Activated naive CD4-positive, alpha-beta T cell treated with Interleukin-2 at 50 U/mL for 16 hours (primary cell): ENCODE data around the gene LRRC26.

Source experiments
- DNase-seq: peaks from one replicate; pipeline ENCODE4 v3.0.0-alpha.2; 2020

Gene LRRC26

DNA sequence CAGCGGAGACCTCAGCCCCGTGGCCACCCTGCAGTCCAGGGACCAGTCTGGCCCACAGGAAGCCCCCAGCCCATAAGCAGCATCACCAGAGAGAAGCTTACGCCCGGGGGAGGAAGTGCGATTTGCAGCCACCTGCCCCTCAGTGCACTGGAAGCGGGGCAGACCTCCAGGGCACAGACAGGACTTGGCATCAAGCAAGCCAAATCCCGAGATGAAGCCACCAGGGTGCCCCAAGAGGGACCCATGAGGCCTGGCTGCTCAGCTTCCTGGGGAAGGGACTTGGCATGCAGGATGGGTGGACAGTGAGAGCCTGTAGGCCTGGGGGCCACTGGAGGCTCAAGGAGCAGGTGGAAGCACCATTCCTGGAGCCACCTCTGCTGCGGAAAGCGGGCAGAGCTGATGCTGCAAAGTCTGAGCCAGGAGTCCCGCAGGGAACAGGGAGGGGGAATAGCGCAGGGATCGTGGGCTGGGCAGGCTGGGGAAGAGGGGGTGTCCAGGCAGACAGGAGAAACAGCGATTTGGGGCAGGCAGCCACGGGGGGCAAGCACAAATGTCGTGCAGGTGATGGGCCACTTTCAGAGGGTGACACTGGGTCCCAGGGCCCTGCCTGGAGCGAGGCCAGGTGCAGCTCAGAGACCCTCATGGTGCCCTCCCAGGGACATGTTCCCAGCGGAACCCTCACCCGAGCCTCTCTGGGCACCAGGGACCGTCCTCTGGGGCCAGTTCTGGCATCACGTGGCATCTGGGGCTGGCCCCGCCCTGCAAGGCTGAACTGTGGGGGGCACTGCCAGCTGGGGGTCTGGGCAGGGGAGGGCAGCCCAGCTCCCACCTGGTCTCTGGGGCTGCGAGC lies 3.2 kb downstream of the LRRC26 start:
- no peak for DNase-seq

DNA sequence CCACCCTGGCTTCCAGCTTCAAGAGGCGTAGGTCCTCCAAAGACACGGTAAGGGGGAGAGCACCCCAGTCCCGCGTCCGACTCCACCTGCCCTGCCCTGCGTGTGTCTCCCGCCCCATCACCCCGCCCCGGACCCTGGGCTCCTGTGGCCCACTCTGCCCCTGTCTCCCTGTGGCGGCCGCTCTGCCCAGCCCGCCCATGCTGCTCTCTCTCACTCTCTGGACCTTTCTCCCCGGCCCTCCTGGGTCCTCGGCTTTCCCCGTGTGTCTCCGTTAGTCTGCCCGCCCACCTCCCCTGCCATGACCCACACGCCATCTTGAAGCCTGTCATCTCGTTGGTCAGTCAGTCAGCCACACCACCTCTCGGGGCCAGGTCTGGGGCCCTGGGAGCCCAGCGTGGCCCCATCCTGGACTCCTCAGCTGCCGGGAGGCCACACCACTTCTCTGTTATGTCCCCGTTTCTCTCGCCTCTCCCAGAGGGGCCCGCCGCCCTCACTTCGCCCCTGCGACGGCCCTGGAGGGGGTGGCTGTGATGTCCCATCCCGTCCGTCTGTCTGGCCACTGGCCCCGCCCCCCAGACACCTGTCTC lies 4.5 kb downstream of the LRRC26 start:
- DNase-seq = no peak

DNA sequence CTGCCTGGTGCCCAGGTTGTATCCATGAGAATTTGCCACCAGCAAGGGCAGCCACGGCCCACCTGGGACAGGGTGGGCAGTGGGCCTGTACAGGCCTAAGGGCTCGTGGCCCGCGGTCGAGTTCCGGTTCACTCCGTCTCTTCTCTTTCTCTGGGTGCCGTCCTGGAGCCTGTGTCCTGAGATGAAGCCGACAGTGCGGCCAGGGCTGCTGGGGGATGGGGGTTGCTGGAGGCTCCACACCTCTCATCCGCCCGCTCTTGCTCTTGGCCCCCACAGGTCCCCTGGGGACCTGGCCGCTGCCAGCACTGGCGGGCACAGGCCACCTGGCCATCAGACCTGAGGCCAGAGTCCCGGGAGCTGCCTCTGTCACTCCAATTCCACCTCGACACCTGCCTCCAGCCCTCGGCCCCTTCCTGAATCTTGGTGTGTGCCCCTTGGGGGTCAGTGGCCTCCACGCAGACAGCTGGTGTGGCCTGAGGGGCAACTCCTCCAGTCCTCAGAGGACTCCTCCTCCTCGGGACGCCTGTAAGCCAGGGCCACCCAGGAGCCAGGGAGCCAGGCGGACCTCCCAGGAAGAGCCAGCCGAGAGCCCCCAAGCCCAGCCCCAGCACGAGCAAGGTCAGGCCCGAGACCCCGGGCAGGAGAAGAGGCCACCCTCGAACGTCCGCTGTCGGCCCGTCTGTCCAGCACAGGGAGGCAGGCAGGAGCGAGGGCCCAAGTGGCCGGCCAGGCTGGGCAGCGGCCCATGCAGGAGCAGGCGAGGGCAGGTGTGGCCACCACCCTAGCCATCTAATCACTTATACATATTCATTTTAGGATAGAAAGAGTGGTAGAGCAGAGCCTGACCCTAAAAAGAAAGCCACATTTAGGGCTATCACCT lies 5.2 kb downstream of the LRRC26 start:
- no peak for DNase-seq

DNA sequence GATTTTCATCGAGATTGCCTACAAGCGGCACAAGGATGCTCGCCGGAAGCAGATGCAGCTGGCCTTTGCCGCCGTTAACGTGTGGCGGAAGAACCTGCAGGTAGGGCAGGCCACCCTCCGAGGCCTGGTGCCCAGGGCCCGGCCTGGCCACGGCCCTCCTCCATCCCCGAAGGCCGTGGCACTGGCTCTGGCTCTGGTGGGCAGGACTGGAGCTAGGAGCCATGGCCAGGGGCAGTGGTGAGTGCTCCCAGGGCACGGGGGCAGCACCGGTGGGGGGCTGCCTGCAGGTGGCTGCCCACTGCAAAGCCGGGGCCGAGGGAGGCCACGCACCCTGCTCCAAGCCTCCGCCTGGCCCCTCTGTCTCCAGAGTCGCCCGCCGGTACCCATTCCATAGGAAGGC lies 6.0 kb downstream of the LRRC26 start:
- no peak for DNase-seq

DNA sequence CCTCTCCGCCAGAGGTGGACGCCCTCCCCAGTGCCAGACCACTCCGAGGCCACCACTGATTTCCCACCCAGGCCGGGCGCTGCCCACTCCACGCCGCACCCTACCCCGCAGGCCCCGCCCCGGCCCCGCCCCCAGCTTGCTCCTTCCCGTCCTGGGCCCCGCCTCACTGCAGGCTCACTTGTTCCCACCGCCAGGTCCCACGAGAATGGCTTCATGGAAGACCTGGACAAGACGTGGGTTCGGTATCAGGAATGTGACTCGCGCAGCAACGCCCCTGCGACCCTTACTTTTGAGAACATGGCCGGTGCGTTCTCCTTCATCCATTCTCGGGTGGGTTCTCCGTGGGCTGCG lies 6.5 kb downstream of the LRRC26 start:
- no peak for DNase-seq

DNA sequence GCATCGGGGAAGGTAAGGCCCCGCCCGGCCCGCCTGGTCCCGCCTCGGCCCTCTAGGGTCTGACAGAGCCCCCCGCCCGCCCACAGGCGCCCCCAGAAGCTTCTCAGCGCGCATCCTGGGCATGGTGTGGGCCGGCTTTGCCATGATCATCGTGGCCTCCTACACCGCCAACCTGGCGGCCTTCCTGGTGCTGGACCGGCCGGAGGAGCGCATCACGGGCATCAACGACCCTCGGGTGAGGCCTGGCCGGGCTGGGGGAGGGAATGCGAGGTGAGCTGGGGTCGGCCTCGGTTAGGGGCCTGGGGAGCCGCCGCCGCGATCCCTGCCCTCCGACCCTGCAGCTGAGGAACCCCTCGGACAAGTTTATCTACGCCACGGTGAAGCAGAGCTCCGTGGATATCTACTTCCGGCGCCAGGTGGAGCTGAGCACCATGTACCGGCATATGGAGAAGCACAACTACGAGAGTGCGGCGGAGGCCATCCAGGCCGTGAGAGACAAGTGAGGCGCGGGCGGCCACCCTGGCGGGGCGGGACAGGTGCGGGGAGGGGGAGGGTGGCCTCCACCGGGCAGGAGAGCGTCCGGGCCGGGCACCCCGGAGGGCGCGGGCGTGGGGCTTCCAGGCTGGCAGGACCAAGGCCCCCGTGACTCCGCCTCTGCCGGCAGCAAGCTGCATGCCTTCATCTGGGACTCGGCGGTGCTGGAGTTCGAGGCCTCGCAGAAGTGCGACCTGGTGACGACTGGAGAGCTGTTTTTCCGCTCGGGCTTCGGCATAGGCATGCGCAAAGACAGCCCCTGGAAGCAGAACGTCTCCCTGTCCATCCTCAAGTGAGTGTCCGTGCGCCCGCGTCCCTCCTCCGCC lies 7.1 kb downstream of the LRRC26 start:
- DNase-seq = peak; percentile 10

DNA sequence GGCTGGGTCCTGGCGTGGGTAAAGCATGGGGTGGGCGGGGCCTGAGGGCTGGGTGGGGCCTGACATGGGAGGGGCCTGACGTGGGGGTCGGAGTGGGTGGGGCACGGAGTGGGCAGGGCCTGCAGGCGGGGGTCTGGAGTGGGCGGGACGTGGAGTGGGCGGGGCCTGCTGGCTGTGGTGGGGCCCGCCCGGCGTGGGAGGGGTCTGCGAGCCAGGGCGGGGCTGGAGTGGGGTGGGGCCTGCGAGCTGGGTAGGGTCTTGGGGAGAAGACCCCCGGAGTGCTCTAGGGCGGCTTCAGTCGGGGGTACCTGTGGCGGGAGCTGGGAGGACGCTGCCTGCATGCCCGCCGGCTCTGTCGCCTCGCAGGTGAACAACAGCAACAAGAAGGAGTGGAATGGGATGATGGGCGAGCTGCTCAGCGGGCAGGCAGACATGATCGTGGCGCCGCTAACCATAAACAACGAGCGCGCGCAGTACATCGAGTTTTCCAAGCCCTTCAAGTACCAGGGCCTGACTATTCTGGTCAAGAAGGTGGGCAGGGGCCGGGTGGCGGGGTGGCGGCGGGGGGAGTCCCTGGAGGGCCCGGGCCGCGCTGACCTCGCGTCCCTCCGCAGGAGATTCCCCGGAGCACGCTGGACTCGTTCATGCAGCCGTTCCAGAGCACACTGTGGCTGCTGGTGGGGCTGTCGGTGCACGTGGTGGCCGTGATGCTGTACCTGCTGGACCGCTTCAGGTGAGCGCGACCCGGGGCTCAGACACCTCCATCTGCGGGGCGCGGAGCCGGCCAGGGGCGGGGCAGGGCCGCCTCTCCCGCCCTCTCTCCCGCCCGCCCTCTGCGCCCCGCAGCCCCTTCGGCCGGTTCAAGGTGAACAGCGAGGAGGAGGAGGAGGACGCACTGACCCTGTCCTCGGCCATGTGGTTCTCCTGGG lies 8.0 kb downstream of the LRRC26 start:
- no peak for DNase-seq

DNA sequence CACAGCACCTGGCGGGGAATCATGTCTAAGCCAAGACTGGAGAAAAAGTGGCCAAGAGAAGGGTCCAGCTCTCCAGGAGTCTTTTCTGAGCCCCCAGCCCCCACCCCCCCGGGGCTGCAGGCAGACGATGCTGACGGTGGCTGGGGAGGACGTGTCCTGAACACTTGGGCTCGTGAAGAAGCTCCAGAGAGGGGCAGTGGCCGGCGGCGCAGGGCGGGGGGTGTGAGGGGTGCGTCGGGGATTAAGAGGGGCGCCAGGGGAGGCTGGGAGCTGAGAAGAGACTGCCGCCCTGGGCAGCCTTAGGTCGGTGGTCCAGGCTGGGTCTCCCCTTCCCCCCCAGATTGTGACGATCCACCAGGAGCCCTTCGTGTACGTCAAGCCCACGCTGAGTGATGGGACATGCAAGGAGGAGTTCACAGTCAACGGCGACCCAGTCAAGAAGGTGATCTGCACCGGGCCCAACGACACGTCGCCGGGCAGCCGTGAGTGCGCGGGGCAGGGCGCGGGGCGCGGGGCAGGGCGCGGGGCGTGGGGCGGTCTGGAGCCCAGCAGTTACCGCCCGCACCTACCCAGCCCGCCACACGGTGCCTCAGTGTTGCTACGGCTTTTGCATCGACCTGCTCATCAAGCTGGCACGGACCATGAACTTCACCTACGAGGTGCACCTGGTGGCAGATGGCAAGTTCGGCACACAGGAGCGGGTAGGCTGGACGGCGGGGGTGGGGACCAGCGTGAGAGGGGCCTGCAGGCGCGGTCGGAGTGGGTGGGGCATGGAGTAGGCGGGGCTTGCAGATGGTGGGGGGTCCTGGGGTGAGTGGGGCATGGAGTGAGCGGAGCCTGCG lies 8.9 kb downstream of the LRRC26 start:
- DNase-seq = no peak

DNA sequence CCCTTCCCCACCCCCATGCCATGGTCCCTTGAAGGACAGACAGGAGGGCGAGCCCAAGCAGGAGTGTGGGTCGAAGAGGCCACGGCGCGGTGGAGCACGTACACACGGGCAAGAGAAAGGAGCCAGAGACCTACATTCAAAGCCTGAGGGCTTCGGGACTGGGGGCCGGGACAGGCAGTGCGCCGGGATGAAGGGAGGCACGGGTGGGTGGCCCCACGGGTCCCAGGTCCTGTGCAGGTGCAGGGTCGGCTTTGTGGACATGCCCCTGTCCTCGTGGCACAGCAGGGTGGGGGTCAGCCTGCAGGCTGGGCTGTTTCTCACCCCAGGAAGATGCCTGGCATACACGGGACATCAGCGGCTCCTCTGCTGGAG lies 9.8 kb downstream of the LRRC26 start:
- no peak for DNase-seq

DNA sequence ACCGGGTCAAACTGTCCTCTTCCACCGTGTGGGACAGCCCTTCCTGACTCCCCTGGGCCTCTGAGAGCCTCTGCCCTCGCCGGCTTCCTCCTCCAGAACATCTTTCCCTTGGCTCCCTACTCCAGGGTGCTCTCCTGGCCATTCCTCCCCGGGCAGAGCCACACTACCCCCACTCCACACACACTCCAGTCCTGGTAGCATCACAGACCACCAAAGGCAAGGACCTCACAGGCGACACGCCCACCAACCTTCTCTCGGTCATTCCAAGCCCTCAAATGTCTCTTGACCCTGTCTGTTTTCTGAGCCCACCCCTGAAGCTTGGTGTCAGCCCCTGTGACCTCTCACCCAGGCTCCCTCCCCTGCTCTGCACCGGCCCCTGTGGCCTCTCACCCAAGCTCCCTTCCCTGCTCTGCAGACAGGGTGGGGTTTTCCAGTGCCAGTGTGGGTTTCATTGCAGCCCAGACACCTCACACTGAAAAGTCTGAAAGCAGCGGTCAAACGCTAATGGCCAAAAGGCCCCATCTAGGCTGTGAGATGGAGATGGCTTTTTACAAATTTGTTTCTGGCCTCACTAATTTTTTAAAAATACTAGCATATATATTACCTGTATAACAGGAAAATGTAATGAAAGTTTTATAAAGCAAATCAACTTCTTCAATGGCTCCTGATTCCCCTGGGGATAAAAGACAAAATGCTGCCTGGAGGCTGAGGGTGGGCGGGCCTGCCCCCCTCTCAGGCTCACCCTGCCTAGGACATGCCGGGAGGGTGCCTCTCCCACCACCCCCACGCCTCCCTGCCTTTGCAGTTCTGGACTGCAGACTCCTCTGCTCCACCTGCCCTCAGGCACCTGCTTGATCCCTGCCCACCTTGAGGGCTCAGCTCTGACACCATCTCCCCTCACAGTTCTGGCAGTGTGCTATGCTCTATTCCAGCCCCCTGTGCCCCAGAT lies 10.5 kb downstream of the LRRC26 start:
- no peak for DNase-seq

DNA sequence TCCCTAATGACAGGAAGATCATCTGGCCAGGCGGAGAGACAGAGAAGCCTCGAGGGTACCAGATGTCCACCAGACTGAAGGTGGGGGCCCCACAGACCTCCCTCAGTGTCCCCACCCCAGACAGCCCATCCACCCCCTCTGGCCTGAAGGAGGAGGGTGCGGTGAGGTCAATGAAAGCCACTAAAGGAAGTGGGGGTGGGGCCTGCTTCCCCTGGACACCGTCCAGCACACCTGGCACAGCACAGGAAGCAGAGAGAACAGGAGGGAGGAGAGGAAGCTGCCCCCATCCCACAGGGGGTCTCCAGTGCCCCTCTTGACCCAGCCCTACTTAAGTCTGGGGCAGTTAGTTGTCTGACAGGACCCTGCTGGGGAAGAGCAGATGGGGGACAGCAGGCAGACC lies 11.2 kb downstream of the LRRC26 start:
- no peak for DNase-seq

DNA sequence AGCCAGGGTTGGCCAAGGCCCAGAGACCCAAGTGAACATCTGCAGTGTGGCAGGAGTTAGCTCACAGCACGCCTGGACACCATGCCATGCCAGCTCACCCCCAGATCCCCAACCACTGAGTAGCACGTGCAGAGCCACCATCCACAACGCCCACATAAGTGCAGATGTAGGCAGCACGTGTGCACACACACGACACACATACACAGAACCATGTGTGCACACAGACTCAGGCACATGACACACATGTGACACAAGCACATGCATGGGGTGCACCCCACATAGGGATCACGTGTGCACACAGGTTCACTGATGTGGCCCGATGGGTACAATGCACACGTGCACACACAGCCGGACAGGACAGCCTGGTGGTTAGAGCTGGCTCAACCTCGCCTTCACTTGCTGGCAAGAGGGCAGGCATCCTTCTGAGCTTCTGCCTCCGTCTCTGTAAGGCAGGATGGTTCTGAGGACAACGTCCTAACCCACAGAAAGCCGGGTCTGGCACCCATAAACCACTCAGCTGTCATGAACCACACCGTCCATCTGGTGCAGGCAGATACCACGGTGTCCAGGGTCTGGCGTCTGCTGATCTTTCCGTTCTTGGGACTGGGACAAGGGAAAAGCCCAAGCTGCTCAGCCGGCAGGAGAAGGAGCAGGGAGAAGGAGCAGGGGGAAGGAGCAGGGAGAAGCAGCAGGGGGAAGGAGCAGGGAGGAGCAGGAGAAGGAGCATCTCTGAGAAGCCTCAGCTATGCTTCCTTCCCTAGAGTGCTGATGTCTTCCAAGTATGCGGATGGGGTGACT lies 12.0 kb downstream of the LRRC26 start:
- DNase-seq = no peak

DNA sequence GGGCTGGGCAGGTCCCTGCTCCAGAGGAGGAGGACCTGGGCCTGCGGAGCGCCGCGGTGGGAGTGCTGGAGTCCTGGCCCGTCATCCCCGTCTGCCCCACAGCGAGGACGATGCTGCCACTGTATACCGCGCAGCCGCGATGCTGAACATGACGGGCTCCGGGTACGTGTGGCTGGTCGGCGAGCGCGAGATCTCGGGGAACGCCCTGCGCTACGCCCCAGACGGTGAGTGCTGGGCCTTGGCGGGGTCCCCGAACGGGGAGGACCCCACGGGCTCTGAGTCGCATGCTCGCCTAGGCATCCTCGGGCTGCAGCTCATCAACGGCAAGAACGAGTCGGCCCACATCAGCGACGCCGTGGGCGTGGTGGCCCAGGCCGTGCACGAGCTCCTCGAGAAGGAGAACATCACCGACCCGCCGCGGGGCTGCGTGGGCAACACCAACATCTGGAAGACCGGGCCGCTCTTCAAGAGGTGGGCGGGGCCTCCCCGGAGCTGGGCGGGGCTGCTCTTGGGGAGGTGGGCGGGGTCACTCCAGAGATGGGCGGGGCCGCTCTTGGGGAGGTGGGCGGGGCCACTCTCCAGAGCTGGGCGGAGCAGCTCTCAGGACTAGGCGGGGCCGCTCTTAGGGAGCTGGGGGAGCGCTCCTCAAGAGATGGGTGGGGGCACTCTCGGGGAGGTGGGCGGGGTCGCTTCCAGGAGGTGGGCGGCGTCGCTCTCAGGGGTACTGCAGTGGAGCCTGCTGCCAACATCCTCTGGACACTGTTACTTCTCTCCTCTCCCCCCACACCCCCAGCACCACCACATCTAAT lies 13.1 kb downstream of the LRRC26 start:
- peak; percentile 61 for DNase-seq

DNA sequence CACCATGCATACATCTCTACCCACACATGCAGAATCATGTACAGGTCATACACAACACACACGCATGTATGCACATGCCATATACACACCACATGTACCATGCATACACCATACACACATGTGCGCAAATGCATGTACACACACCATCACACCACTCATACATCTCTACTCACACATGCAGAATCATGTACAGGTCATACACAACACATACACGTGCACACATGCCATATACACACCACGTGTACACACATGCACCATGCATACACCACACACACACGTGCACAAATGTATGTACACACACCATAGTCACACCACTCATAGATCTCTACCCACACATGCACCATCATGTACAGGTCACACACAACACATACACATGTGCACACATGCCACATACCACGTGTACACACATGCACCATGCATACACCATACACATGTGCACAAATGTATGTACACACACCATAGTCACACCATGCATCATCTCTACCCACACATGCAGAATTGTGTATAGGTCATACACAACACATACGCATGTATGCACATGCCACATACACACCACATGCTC lies 16.9 kb downstream of the LRRC26 start:
- no peak for DNase-seq

DNA sequence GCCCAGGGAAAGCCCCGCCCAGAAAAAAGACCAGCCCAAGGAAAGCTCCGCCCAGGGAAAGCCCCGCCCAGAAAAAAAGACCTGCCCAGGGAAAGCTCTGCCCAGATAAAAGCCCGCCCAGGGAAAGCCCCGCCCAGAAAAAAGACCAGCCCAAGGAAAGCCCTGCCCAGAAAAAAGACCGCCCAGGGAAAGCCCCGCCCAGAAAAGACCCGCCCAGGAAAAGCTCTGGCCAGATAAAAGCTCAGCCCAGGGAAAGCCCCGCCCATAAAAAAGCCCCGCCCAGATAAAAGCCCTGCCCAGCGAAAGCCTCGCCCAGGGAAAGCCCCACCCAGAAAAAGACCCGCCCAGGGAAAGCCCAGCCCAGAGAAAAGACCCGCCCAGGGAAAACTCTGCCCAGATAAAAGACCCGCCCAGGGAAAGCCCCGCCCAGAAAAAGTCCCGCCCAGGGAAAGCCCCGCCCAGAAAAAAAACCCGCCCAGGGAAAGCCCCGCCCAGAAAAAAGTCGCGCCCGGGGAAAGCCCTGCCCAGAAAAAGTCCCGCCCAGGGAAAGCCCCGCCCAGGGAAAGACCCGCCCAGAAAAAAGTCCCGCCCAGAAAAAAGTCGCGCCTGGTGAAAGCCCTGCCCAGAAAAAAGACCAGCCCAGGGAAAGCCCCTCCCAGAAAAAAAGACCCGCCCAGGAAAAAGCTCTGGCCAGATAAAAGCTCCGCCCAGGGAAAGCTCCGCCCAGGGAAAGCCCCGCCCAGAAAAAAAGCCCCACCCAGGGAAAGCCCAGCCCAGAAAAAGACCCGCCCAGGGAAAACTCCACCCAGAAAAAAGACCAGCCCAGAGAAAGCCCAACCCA lies 19.0 kb downstream of the LRRC26 start:
- DNase-seq = peak; percentile 40

DNA sequence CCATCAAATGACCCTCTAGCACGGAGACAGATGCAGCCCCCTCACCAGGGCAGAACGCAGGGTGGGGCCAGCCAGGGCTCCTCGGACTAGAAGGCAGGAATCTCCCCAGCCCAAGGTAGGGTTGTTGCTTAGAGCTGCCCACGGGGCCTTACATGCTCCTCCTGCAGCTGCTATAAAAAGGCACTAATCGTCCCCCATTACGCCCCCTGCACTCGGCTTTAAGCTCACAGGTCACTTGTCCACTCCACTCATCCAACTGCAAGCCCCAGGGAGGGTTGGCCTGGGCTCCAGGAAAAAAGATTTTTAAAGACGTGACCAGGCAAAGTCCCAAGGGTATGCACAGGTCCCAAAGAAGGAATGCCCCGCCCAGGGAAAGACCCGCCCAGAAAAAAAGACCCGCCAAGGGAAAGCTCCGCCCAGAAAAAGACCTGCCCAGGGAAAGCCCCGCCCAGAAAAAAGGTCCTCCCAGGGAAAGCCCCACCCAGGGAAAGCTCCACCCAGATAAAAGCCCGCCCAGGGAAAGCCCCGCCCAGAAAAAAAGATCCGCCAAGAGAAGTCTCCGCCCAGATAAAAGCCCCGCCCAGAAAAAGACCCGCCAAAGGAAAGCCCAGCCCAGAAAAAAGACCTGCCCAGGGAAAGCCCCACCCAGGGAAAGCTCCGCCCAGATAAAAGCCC lies 19.8 kb downstream of the LRRC26 start:
- no peak for DNase-seq
